COLO829 (cell line): ENCODE results near the gene TNFRSF8.

Experiments used
- DNase-seq: peaks from one replicate; pipeline ENCODE4 v3.0.0; 2012; ENCODE audit warnings: low spot score

Gene TNFRSF8

GRCh38 chr1:12159816-12160215 lies 96.7 kb downstream of the TNFRSF8 start:
- DNase-seq = no peak

DNA sequence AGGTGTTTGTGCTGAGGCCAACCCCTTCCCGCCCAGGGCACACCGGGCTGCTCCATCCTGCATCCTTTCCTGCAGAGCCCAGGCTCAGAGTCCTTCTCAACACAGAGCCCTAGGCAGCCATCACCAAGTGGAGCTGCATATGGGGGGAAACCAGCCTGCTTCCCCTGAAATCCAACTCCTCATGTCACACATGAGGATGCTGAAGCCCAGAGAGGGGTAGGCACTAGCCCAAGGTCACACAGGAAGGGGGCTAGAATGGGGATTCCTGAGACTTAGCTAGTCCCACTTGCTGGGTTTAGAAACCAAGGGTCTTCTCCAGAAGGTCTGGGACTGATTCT lies 98.2 kb downstream of the TNFRSF8 start:
- no peak for DNase-seq

GRCh38 chr1:12161662-12162458 lies 98.8 kb downstream of the TNFRSF8 start:
- peak; percentile 93 for DNase-seq

DNA sequence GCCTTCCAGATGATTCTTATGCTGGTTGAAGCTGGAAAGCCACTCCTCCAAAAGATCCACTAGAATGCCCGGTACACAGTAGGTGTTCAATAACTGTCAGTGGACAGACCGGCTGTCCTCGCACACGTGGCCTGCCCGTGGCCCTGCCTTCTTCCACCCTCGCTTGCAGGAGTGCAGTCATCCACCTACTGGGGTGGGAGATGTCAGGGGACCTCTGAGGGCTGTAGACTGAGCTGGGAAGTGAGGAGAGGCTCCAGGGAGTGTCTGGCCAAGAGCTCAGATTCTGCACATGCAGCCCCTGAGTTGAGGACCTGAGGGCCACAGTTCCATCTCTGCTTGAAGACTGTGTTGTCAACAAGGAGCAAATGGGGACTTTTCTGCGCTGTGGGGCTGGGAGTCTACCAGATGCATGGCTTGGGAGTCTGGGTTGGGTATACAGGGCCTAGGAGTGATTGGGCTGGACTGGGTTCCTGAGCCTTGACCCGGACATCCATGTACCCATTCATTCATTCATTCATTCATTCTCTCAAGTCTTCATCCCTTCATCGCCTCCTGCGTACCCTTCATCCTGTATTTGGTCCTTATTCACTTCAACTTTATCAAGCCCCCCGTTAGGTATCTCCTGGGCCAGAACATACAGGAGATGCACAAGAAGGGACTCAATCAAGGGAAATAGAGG lies 99.5 kb downstream of the TNFRSF8 start:
- no peak for DNase-seq

- DNase-seq = no peak
Measured at GRCh38 chr1:12163210-12163609, 100.1 kb downstream of the TNFRSF8 start.

DNA sequence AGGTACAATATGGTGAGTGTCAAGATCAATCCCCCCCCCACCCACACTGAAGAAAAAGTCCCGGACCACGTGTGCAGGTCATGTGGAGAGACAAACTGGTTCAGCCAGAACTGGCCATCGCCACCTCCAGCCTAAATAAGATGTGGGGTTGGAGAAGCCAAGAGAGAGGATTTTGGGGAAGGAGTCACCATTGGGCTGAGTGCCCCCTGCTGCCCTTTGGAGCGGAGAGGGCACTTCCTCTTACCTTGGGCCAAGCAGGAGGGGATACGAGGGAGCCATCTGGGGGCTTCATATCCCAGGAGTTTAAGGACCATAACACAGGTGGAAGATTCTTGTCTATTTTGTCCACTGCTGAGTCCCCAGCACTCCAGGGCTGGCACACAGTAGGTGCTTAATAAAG lies 101.1 kb downstream of the TNFRSF8 start:
- DNase-seq = no peak

- no peak for DNase-seq
Measured at GRCh38 chr1:12165342-12165741, 102.2 kb downstream of the TNFRSF8 start.

DNA sequence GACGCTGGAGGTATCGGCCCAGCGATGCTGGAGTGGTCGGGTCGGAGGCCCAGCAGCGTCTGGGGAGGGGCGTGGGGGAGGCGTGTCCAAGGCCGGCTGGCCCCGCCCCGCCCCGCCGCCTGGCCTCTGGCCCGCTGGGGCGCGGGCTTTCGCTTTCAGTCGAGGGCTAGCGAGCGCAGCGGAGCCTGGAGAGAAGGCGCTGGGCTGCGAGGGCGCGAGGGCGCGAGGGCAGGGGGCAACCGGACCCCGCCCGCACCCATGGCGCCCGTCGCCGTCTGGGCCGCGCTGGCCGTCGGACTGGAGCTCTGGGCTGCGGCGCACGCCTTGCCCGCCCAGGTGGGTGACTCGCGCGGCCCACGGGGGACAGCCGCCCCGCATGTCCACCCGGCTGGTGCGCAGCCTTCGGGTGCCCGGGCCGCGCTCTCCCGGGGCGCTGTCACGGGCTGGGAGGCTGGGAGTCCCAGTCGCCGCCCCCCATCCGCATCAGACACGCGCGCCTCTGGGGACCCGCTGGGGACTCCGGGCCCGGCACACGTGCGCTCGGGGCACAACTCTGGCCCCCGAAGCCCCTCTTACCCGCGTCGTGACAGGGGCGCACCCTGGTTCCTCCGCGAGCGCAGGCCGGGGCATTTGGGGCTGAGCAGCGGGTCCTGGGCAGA lies 103.9 kb downstream of the TNFRSF8 start, which contains the start of gene TNFRSF1B:
Gene TNFRSF1B (plus strand): TSS at position 158 of the 659 bp plus-strand sequence. CDS start 101 bp downstream, at position 259.
- peak; percentile 28 for DNase-seq

DNA sequence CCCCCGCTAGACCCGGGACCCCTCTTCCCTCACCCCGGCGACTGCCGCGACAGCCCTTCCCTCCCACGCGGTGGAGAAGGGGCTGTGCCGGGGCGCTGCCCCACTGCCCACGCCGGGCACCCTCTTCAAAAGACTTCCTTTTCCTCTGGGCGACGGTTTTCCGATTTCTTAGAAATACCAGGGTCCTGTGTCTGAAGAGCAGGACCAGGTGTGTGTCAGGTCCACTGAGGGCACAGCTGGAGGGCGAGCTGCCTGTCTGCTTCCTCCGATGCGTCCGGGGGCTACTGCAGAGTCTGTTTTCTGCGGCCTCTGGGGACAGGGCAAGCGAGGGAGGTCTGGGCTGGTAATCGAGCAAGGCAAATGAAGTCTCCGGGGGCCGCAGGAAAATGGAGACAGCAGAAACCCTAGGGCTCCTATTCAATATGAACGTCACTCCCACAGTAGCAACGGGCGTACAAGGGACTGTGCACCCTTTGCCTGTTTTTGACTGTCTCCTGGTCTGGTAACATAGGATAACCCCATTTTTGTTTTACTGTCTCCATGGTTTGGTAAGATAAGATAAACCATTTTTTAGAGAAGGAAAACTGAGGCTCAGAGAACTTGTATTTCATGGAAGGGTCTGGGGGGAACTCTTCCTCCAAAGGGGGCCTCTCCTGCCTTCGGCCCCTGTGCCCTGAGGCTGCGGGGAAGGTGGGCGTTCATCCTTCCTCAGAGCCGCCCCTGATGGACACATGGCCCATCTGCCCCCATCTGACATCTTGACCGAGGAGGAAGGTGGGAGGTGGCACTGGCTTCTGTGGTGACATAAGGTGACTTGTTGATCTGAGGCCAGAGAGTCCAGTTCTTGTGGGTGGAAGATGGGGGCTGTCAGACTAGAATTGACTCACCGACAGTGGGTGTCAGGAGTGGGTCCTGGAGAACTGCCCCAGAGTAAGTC lies 104.7 kb downstream of the TNFRSF8 start:
- no peak for DNase-seq

- DNase-seq = no peak
Measured at GRCh38 chr1:12168451-12169160, 105.5 kb downstream of the TNFRSF8 start.

DNA sequence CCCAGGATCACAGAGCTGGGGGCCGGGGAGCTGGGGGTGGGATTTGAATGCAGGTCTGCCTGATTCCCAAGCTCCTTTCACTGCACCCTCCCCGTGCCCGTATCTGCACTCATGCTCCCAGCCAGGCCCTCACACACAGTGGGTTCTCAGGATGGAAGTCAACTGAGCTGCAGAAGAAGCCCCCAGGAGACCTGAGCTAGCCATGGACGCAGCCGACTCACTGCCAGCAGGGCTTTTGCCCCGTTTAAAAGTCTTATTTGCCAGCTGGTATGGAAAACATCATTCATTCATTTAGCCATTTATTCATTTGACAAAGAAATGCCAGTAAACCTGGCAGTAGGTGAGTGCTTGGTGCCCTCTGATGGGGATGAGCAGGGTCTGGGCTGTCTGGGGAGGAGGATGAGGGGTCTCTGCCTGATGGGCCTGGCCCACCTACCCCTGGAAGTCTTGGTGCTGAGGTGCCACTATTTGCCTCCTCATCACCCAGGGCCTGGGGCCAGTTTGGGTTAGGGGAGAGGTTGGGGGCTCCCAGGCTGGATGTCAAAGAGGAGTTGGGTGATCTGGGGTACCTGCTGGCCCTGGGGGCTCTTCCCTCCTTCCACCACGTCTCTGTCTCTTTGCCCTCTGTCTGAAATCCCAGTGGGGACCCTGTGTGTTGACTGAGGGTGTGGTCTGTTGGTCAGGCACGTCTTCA lies 106.5 kb downstream of the TNFRSF8 start:
- no peak for DNase-seq

GRCh38 chr1:12170263-12170671 lies 107.2 kb downstream of the TNFRSF8 start:
- DNase-seq = no peak

DNA sequence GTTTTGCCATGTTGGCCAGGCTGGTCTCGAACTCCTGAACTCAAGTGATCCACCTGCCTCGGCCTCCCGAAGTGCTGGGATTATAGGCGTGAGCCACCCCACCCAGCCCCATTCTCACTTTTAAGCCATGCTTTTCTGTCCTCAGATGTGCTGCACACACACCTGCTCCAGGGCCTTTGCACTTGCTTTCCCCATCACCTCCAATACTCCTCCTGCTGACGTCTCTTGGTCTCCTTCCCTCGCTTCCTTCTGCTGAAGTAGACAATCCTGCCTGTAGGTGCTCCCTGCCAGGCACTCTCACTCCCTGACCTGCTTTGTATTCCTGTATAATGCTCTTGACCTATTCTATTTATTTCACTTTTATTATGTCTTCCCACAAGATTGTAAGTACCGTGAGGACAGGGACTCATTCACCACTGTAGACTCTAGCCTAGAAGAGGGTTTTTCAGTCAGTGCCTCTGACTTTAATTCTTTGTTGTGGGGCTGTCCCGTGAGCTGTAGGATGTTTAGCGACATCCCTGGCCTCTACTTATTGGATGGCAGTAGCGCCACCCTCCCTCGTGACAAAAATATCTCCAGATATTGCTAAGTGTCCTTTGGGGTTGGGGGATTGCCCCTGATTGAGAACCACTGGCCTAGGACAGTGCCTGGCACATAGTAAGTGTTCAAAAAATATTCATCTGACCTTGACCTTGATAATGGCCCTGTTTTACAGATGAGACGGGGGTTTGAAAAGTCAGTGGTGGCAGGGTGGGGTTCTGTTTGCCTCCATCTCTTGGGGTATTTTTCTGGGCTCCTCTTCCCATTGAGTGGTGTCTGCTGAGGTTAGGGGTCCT lies 108.3 kb downstream of the TNFRSF8 start:
- DNase-seq = no peak

DNA sequence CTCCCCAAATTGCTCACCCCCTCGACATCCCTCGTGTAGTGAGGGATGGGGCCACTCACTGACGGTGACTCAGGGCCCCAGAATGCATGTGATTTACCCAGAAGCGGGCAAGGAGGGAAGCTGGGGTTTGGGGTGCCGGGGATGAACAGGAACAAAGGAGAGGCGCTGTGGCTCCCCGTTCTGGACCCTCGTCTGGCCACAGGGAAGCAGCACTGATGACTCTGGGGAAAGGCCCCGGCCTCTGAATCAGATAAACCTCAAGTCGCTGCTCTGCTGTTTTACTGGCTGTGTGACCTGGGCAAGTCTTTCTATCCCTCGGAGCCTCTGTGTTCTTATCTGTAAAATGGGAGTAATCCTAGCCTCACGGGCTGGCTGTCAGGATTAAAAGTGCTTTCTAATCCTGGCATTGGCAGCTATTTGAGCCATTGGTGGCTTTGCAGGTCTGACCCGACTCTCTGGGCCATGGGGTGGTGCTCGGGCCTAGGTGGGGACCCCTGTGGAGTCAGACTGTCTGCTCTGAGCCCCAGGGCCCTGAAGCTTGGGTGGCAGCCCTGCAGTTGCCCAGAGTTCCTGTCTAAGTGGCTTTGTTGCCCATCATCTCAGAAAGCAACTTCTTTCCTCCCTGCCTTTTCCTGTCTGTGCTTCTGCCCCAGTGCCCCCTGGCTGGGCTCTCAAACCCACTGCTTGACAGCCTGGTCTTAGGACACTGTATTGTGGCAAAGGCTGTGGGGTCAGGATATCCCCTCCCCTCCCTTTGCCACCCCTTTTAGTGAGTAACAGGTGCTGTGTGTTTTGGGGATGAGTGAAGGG lies 109.1 kb downstream of the TNFRSF8 start:
- DNase-seq = no peak

DNA sequence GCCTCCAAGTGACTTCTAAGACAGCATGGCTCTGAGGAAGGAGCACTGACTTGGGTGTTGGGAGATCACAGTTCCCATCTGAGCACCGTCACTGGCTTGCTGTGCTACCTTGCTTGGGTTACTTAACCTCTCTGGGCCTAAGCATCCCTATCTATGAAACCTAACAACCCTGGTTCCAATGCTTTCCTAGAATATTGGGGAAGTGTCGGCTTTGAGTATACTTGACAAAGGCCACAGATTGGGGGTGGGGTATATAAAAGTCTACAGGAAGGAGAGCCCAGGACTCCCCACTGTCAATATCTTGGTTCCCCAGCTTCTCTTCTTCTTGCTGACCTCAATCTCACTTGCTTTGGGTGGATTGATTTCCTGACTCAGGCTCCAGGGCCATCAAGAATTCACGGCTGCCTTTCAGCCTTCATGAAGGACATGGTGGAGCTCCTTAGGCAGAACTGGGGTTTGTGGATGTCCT lies 110.0 kb downstream of the TNFRSF8 start:
- no peak for DNase-seq

GRCh38 chr1:12173631-12174121 lies 110.6 kb downstream of the TNFRSF8 start:
- no peak for DNase-seq

DNA sequence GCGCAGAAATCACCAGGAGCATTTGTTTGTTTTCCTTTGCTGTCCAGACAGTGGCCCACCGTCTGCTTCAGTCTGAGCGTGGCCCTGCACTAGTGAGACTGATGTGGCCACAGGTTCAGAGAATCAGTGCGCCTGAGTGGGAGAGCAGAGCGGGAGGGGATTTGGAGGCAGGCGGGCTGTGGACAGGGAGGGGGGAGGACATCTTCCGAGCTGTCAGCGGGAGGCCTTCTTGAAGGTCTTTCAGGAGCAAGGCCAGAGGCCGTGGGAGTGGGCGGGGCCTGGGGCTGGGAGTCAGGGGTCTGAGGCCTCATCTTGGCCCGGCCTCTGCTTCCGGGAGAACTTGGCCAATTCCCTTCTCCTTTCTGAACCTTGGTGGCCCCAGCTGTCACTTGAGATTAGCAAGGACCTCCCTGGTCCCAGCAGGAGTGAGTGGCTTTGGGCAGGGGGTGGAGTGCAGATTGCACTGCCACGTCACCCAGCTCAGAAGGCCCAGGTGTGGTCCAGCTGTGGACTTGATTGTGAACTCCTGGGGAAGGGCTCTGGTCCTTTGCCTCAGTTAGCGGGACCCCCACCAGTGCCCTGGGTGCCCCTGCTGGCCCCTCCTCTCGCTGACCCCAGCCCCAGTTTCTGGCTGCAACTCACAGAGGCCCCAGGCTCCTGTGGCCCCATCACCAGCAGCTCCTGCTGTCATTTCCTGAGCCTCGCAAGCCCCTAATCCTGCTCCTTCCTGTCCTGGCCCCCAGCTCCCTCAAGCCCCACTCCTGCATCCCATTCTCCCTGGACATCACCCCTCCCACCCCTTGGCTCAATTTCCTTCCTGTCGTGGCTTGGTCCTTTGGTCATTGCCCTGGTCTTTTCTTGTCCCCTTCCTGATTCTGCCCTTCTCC lies 112.1 kb downstream of the TNFRSF8 start:
- no peak for DNase-seq
